HT-29 (cell line): ENCODE results near the gene CD74. TPM values are rescaled to one million over a fixed set of nuclear protein-coding genes. Genes with fewer than 3 reads are reported as not detected.
A peak's percentile ranks its signal among the peaks of the same experiment; 100 is the strongest.
"Not testable (repeated sequence)": the region's sequence is repeated elsewhere in the genome, so short reads cannot be mapped to it uniquely, and the experiment has no call there.

ENCODE experiments used
- DNase-seq: peaks from one replicate; pipeline ENCODE4 v3.0.0-alpha.2; 2015; ENCODE audit warnings: low spot score
- total RNA-seq: library from RNA; depleted of rRNA; stranded (reverse); fragments of >200 nt; shearing (Covaris generic); gene quantifications from 2 replicates; pipeline ENCODE4 v1.2.3, GENCODE V29; 2014; rRNA removed

CD74 gene
- 9.8 and 12.7 TPM in 2 replicates for total RNA-seq

DNA sequence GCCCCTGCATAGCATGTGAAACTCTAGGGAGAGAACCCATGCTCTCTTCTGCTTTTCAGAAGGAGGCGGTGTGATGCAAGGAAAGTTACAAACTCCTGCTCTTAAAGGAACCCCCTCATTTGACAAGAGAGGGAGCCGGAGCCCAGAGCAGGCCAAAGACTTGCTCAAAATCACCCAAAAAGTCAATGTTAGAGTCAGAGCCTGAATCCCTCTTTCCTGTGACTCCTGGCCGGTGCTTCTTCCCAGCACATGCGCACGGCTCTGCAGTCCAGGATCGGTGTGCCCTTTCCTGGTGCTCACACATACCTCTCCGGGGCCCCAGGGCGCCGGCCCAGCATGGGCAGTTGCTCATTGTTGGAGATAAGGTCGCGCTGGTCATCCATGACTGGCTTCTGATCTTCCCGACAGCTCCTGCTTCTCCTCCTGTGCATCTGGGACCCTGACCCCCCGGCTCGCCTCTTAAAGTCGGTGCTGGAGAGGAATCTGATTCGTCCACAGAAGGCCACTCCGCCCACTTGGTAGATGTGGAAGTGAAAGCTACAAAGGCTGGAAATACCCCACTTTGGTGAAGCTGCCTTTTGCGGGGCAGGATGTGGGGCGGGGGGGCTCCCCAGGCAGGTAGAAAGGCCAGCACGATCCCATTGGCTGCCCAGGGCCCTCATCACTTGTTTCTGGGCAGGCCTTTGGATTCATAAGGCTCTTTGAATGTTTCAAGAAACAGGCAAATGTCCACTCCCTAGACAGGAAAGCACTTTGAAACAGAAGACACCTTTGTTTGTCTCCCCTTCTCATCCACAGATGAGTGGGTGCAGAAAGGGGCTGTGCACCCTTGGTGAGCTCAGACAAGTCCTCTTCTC is at the start of gene CD74:
CD74 (minus strand) TSS at position 592 of the 857 bp plus-strand sequence; CDS start at position 431, 161 bp downstream.
- DNase-seq: peak; percentile 52

DNA sequence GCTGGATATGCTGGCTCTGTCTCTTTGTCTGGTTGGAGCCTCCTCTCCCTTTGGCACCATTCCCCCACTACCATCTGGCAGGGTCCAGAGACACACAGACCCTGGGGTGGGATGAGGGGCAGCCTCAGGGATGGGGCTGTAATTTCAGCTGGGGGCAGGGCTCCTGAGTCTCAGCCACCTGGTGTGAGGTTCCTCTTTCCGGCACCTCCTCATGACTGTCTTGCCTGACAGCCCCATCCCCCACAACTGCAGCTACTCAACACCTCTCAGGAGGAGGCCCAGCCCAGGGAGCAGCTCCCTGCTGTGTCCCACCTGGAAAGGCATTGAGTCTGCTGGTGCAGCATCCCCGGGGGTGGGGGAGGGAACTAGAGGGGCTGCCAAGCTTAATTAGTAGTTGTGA is 48.5 kb upstream of the CD74 start:
- DNase-seq: no peak

DNA sequence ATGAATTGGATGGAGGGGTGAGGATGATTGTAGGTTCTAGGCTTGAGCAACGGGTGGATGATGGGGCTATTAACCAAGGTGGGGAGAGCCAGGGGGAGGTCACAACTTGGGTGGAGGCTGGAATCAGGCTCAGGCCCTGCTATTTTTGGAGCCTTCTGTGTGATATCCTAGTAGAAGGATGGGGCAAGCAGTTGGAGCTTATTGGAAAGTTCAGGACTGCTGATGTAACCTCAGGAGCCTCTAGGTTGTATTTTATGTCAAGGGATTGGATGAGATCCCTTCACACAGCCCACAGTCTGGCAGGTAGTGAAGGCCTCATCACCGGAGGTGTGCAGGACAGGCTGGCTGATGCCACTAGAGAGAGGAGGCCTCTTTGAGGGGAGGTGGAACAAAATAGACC is 48.1 kb upstream of the CD74 start:
- no peak for DNase-seq

DNA sequence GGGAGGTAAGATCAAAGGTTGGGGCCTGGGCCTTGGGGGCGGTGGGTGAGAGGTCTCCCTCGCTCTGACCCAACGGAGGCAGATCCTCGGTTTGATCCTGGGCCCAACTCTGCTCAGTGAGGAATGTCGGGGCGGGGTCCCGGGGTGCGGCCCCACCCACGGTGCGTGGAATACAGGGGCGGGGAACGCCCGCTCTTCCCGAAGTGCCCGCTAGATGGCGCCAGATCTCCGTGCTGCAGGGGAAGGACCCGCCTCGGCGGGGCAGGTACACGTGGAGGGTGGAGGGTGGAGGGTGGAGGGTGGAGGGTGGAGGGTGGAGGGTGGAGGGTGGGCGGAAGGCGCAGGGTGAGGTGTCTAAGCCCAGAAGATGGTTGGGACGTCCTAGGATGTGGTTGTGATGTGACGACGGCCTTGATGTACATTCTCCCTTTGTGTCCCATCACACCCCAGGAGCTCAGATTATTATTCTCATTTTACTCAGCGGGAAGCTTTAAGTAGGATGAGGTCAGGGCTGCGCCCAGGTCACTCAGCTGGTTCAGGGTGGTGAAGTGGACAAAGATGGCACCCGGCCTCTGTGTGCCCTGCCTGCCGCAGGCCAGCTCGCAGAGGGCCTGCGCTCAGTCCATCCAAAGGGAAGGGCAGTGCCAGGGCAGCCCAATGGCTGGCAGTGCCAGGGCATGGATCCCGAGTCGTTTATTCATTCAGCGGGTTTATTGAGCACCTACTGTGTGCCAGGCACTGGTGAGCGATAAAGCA is 46.3 kb upstream of the CD74 start:
- DNase-seq: peak; percentile 72

DNA sequence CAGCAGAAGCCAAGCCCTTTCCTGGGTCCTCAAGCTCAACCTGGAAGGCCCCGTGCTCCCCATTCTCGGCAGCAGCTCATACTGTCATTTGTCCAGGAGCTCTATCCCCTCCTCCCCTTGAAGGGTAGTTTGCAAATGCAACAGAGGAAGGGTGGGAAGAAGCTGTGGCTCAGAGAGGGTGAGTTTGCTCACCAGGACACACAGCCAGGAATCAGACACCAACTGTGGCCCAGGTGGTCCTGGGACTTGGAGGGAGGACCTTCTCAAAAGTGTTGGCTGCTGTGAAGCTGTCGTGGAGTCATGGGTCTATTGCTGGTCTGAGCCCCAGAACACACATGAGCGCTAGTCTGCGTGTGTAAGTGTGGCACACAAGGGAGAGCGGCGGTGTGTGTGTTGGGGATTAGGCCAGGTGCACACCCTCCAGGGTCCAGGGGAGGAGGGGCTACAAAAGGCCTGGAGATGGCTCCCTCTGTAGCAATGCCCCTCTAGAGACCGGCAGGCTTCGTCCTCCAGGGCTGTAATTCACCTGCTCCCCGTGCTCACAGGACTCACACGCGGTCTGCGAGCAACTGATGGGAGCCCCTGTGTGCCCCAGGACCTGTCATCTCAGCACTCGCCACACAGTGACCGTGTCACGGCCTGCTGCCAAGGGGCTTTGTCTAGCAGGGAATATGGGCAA is 45.0 kb upstream of the CD74 start:
- no peak for DNase-seq

DNA sequence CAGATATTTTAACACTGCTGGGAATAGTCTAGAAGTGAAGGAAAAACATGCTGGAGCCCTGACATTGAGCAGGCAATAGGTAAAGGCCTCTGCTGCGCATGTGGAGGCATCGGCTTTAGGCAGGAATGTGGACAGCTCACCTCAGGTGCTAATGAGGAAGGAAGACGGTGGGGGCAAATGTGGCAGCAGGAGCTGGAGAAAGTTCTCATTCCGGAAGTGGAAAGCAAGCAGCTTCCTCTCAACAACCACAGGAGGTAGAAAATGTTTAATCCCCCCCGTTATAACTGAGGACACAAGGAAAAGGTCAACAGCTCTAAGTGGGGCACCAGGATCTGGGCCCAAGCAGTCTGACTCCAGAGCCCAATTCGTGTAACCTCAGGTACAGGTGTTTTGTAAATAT is 44.4 kb upstream of the CD74 start:
- DNase-seq: no peak

DNA sequence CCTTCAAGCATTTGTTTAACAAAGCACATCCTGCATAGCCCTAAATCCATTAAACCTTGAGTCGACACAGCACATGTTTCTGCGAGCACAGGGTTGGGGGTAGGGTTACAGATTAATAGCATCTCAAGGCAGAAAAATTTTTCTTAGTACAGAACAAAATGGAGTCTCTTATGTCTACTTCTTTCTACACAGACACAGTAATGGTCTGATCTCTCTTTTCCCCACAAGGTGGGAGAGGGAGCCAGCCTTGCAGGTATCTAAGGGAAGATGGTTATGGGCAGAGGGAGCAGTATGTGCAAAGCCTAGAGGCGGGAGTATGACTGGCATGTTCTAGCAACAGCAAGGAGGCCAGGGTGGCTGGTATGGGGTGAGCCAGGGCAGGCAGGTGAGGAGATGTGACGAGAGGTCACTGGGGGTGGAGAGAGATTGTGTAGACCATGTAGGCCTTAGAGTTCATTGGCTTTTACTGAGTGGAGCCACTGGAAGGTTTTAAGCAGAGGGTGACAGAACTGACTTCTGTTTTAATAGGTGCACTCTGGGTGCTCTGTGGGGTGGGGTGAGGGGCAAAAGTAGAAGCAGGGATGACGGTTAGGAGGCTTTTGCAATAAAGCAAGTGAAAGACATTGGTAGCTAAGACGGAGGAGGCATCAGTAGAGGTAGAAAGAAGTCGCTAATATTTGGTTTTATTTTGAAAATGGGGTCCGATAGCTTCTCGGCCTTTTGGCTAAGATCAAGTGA is 42.0 kb upstream of the CD74 start:
- DNase-seq: no peak

DNA sequence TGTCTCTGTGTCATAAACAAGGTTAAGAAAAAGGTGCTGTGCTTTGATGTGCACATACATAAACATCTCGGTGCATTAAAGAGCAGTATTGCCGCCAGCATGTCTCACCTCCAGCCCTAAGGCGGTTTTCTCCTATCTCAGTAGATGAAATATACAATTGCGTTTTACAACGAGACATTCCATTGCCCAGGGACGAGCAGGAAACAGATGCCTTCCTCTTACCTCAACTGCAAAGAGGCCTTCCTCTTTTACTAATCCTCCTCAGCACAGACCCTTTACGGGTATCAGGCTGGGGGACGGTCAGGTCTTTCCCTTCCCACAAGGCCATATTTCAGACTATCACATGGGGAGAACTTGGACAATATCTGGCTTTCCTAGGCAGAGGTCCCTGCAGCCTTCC is 41.3 kb upstream of the CD74 start:
- not testable (repeated sequence) for DNase-seq

DNA sequence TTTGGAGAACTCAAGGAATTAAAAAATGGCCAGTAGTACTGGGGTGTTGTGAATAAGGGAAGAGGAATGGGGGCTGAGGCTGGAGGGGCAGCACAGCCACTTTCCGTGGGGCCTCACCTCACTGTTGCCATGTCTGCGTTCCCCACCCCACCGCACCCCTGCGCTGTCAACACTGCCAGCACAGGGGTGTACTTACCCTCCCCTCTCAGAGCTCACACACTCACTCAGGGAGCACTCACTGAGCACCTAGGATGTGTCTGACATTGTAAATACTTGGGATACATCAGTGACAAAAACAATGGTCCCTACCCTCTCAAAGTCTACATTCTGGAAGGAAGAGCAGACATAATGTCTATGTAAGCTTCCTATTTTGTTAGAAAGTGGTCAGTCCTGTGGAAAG is 40.2 kb upstream of the CD74 start:
- DNase-seq: no peak

DNA sequence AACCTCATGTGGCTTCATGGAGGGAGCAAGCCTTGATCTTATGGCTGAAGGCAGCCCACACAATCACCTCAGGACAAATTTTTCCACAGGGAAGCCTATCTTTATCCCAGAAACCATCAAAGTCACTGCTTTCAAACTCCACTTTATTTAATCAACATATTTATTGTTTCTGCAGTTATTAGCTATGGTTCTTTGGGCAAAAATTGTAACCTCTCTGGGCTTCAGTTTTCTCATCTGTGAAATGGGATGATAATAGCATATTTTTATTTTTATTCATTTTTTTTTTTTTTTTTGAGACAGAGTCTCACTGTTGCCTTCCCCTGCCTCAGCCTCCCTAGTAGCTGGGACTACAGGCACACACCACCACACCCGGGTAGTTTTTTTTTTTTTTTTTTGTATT is 38.9 kb upstream of the CD74 start:
- DNase-seq: no peak

DNA sequence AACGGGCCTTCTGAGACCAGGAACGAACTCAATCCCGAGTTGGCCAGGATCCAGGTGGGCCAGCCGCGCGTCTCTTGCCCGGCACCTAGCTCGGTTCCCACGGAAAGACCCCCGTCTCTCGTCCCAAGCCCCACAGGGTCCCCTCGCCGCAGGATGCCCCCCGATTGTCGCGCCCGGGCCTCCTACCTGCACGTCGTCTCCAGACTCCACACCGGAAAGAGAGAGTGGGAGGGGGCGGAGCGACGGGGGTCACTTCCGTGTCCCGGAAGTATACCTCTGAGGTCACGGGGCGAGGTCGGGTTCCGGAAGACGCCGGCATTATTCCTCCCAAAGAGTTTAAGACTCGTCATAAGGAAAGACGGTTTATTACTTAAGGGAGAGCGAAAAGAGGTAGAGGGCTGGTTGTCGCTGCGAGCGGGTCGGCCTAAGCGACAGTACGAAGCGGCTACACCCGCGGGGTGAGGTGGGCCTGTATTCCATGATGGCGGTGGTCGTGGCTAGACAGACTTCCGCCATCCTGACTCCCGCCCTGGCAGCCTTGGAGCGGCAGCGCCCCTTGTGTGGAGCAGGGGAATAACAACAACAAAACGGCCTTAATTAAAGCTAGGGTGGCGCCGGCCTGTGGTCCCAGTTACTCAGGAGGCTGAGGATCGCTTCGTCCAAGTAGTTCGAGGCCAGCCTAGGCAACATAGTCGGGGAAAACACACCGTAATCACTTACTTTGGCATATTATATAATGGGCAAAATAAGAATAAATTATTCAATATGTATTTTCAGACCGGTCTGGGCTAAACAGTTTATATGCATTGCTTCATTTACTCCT is 37.0 kb upstream of the CD74 start, which contains the start of gene RPS14:
RPS14 (minus strand) TSS at position 223 of the 823 bp plus-strand sequence. CDS start 2,006 bp downstream, outside the sequence.
- DNase-seq: peak; percentile 95

DNA sequence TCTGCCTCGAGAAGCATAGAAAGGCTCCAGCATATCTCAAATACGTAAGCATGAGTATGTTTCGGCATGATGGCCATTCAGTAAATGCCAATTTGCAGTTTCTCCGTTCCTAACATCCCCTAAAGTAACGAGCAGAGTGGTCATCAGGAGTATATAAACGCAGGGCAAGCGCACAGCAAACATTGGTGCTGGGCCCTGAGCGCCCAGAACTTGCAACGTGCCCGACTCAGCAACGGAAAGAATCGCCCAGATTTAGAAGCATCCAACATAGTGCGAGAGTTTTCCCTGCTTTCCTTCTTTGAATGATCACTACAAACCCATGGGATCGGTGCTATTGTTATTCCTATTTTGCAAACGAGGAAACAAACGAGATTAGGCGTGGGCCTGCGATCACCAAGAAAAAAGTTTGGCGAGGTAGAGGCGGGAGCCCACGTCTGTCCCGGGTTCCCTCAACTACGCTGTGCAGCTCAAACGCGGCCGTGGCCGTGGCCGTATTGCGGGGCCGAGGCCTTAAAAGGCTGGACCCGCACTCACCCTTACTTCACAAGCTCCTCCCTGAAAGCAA is 36.3 kb upstream of the CD74 start:
- DNase-seq: peak; percentile 51

DNA sequence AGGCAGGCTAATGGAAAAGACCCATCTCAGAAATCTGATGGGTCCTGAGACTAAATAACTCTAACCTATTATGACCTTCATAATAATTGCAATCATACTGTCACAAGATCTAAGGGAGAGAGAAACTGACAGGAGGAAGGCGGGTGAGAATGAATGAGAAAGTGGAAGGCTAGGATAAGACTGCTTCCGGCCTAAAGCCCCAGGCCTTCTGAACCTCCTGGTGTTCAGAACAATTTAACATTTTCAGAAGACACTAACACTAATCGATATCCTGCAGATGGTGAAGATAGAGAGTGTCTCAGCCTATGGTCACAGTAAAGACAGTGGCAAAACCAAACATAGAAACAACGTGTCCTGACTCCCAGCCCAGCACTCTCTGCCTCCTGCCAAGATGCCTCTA is 35.6 kb upstream of the CD74 start:
- DNase-seq: no peak

DNA sequence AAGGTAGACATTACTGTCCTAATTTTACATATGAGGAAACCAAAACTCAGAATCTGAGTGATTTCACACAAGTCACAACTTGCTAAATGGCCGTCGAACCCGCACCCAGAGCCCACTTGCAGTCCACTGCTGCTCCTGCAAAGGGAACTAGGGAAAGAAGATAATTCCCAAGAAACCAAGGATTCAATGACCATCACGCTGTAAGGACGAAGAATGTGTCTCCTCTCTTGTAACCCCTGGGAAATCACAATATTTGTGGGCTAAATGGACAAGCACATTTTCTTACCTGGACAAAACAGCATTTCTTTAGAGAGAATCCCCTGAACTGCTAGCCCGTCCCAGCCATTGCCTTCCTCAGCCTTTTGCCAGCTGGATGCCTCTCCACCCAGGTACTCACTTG is 34.5 kb upstream of the CD74 start:
- no peak for DNase-seq

DNA sequence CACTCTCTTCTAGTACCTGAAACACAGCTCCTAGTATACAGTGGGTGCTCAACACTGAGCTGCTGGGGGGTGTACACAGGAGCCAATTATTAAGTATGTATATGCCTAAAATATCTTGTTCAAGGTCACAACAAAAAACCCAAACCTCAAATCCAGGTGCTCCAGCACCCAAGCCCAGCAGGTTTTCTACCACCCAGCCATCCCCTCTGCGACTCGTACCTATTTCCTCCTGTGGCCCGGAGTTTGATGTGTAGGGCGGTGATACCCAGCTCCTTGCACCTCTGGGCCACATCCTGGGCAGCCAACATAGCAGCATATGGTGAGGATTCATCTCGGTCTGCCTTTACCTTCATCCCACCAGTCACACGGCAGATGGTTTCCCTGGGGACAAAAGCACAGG is 33.9 kb upstream of the CD74 start:
- no peak for DNase-seq

DNA sequence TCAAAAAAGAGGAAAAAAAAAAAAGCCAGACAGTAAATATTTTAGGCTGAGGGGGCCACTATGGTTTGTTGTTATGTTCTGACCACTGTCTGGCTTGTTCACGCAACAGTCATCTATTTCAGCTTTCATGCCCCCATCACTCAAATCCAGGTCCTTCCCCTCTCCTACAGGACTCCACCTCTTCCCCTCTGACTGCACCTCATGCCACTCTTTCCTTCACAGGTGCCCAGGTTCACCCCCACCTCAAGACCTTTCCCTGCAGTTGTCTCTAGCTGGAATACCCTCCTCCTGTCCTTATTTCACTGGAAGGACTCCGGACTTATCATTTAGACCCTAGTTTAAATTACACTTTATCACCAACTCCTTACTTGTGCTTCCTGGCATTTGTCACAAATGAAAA is 33.4 kb upstream of the CD74 start:
- DNase-seq: no peak

DNA sequence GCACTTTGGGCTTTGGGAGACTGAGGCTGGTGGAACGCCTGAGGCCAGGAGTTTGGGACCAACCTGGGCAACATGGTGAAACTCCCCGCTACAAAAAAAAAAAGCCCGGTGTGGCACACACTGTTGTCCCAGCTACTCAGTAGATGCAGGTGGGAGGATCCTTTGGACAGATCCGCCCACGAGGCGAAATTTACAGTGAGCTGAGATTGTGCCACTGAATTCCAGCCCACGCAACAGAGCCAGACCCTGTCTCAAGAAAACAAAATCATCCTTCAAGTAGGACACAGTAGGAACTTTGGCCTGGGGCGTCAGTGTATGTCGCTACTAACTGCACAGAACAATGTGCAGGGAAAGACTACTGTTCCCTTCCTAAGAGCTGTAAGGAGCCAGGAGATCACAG is 32.1 kb upstream of the CD74 start:
- no peak for DNase-seq

DNA sequence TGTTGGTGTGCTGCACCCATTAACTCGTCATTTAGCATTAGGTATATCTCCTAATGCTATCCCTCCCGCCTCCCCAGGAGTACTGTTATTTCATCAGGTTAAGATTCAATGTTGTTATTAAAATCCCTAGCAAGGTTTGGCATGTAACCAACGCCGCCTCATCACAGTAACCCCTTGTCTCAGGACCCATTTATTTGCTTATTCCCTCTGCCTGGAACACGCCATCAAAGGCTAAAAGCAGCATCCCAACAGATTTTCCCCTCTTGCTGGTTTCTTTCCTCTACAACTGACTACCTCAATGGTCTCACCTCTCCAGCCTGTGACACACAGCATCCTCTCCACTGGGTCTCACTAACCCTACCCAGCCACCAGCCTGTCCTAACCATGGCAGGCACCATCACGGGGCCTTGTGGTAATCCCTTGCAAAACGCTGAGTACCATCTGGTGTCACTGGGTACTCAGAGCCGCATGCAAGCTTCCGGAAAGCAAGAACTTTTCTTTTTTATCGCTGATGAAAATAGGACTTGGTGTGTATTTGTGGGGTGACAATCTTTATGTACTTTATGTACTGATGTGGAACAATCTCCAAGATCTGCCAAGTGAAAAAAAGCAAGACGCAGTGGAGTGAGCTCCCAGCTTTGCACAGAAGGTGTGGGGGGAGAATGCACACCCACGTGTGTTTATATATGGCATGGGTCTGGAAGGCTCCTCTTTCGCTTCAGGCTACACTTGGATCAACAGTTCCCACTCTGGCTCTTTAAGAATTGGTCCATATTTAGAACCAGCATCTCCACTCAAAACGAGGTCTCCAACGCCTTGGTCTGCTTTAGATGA is 30.7 kb upstream of the CD74 start:
- DNase-seq: no peak

DNA sequence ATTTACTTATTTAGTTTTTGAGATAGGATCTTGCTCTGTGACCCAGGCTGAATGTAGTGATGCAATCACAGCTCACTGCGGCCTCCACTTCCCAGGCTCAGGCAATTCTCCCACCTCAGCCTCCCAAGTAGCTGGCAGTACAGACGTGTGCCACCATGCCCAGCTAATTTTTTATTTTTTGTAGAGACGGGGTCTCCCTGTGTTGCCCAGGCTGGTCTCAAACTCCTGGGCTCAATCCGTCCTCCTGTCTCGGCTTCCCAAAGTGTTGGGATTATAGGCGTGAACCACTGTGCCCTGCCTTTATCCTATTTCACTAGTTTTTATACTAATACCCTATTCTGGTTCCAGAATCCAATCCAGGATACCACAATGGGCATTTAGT is 30.0 kb upstream of the CD74 start:
- no peak for DNase-seq
